ENCODE measurements around the gene PCDHGA9. TPM values are rescaled to one million over a fixed set of nuclear protein-coding genes. Genes with fewer than 3 reads are reported as not detected.
"Not testable (repeated sequence)": the region's sequence is repeated elsewhere in the genome, so short reads cannot be mapped to it uniquely, and the experiment has no call there.

The PCDHGA9 gene
- total RNA-seq, 1 experiment from 2014 or later: 0.29 TPM

DNA sequence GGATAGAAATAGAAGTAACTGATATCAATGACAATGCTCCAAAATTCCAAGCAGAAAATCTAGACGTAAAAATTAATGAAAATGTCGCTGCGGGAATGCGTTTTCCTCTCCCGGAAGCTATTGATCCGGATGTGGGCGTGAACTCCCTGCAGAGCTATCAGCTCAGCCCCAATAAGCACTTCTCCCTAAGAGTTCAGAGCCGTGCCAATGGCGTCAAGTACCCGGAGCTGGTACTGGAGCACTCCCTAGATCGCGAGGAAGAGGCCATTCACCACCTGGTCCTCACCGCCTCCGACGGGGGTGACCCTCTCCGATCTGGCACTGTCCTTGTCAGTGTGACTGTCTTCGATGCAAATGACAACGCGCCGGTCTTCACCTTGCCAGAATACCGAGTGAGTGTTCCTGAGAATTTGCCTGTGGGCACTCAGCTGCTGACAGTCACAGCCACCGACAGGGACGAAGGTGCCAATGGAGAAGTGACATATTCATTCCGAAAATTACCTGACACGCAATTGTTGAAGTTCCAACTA is 11.0 kb downstream of the PCDHGA9 start:
- no peak for DNase-seq (ENCODE audit: low read depth)

DNA sequence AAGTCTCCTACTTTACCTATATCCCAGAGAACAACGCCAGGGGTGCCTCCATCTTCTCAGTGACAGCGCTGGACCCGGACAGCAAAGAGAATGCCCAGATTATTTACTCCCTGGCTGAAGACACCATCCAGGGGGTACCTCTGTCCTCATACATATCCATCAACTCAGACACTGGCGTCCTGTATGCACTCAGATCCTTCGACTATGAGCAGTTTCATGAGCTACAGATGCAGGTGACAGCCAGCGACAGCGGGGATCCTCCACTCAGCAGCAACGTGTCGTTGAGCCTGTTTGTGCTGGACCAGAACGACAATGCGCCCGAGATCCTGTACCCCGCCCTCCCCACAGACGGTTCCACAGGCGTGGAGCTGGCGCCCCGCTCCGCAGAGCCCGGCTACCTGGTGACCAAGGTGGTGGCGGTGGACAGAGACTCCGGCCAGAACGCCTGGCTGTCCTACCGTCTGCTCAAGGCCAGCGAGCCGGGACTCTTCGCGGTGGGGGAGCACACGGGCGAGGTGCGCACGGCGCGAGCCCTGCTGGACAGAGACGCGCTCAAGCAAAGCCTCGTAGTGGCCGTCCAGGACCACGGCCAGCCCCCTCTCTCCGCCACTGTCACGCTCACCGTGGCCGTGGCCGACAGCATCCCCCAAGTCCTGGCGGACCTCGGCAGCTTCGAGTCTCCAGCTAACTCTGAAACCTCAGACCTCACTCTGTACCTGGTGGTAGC is 12.1 kb downstream of the PCDHGA9 start:
- DNase-seq (ENCODE audit: low read depth): not testable (repeated sequence)

DNA sequence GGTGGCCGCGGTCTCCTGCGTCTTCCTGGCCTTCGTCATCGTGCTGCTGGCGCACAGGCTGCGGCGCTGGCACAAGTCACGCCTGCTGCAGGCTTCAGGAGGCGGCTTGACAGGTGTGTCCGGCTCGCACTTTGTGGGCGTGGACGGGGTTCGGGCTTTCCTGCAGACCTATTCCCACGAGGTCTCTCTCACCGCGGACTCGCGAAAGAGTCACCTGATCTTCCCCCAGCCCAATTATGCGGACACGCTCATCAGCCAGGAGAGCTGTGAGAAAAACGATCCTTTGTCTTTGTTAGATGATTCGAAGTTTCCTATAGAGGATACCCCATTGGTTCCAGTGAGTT is 12.7 kb downstream of the PCDHGA9 start:
- DNase-seq (ENCODE audit: low read depth): not testable (repeated sequence)

DNA sequence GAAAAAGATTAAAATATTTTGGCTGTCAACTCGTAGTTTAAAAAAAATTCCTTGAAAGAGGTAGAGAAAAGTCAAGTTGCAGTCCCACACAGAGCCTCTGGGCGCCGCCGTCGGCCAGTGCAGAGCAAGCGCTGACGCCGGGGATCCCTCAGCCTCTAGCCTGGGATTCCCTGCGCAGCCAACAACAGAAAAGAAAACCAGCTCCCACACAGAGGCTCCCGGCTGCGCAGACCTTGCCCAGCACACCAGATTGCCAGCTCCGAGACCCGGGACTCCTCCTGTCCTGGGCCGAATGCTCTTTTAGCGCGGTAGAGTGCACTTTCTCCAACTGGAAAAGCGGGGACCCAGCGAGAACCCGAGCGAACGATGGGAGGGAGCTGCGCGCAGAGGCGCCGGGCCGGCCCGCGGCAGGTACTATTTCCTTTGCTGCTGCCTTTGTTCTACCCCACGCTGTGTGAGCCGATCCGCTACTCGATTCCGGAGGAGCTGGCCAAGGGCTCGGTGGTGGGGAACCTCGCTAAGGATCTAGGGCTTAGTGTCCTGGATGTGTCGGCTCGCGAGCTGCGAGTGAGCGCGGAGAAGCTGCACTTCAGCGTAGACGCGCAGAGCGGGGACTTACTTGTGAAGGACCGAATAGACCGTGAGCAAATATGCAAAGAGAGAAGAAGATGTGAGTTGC is 15.1 kb downstream of the PCDHGA9 start, which contains the start of gene PCDHGB7:
PCDHGB7 (plus strand) TSS at position 184 of the 679 bp plus-strand sequence; CDS start at position 367, 183 bp downstream.
- DNase-seq (ENCODE audit: low read depth): peak; percentile 73

DNA sequence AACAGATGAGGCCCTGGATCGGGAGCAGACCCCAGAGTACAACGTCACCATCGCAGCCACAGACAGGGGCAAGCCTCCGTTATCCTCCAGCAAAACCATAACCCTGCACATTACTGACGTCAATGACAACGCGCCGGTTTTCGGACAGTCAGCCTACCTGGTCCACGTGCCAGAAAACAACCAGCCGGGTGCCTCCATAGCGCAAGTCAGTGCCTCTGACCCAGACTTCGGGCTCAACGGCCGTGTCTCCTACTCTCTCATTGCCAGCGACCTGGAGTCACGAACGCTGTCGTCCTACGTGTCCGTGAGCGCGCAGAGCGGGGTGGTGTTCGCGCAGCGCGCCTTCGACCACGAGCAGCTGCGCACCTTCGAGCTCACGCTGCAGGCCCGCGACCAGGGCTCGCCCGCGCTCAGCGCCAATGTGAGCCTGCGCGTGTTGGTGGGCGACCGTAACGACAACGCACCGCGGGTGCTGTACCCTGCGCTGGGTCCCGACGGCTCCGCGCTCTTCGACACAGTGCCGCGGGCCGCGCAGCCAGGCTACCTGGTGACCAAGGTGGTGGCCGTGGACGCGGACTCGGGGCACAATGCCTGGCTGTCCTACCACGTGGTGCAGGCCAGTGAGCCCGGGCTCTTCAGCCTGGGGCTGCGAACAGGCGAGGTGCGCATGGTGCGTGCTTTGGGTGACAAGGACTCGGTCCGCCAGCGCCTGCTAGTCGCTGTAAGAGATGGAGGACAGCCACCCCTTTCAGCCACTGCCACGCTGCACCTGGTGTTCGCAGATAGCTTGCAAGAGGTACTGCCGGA is 16.7 kb downstream of the PCDHGA9 start:
- no peak for DNase-seq (ENCODE audit: low read depth)

DNA sequence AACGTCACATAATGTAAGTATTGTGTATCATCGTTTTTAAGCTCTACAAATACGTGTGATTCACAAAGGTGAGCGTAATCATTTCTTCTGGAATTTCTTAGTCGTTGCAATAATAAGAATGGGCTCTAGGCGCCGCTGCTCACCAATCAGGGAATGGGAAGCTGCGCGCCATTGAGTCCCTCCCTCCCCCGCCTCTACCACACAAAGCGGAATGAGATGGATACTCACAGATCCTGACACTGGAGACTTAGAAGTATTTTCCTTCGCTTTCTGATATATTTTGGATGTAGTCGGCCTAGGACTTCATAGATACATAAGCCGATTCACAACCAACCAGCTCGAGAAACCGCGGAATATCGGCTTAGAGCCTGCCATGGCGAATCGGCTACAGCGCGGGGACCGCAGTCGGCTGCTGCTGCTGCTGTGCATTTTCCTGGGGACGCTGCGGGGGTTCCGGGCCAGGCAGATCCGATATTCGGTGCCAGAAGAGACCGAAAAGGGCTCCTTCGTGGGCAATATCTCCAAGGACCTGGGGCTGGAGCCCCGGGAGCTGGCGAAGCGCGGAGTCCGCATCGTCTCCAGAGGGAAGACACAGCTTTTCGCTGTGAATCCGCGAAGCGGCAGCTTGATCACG is 18.4 kb downstream of the PCDHGA9 start, which contains the start of gene PCDHGA11:
PCDHGA11 (plus strand) TSS at position 197 of the 634 bp plus-strand sequence; CDS start at position 374, 177 bp downstream.
- no peak for DNase-seq (ENCODE audit: low read depth)

DNA sequence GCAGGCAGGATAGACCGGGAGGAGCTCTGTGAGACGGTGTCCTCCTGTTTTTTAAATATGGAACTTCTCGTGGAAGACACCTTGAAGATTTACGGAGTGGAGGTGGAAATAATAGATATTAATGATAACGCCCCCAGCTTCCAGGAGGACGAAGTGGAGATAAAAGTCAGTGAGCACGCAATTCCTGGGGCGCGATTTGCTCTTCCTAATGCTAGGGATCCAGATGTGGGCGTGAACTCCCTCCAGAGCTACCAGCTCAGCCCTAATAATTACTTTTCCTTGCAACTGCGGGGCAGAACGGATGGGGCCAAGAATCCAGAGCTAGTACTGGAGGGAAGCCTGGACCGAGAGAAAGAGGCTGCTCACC is 18.9 kb downstream of the PCDHGA9 start:
- no peak for DNase-seq (ENCODE audit: low read depth)

DNA sequence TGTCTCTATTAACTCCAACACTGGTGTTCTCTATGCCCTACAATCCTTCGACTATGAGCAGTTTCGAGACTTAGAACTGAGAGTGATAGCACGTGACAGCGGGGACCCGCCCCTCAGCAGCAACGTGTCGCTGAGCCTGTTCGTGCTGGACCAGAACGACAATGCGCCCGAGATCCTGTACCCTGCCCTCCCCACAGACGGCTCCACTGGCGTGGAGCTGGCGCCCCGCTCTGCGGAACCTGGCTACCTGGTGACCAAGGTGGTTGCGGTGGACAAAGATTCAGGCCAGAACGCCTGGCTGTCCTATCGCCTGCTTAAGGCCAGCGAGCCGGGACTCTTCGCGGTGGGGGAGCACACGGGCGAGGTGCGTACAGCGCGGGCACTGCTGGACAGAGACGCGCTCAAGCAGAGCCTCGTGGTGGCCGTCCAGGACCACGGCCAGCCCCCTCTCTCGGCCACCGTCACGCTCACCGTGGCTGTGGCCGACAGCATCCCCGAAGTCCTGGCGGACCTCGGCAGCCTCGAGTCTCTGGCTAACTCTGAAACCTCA is 20.2 kb downstream of the PCDHGA9 start:
- DNase-seq (ENCODE audit: low read depth): no peak

DNA sequence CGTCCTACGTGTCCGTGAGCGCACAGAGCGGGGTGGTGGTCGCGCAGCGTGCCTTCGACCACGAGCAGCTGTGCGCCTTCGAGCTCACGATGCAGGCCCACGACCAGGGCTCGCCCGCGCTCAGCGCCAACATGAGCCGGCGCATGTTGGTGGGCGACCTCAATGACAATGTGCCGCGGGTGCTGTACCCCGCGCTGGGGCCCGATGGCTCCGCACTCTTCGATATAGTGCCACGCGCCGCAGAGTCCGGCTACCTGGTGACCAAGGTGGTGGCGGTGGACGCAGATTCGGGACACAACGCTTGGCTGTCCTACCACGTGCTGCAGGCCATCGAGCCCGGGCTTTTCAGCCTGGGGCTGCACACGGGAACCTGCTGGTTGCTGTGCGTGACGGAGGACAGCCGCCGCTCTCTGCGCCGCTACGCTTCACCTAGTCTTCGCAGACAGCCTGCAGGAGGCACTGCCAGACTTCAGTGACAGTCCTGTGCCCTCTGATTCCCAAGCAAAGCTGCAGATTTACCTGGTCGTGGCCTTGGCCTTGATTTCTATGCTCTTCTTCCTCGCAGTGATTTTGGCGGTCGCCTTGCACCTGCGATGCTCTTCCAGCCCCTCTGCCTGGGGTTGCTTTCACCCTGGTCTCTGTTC is 25.3 kb downstream of the PCDHGA9 start:
- no peak for DNase-seq (ENCODE audit: low read depth)

DNA sequence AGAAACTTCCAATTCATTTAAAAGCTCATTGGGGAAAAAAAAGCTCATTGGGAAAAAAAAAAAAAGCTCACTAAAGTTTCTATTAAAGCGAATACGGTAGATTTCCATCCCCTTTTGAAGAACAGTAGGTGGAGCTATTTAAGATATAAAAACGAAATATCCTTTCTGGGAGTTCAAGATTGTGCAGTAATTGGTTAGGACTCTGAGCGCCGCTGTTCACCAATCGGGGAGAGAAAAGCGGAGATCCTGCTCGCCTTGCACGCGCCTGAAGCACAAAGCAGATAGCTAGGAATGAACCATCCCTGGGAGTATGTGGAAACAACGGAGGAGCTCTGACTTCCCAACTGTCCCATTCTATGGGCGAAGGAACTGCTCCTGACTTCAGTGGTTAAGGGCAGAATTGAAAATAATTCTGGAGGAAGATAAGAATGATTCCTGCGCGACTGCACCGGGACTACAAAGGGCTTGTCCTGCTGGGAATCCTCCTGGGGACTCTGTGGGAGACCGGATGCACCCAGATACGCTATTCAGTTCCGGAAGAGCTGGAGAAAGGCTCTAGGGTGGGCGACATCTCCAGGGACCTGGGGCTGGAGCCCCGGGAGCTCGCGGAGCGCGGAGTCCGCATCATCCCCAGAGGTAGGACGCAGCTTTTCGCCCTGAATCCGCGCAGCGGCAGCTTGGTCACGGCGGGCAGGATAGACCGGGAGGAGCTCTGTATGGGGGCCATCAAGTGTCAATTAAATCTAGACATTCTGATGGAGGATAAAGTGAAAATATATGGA is 27.9 kb downstream of the PCDHGA9 start, which contains the start of gene PCDHGA12:
PCDHGA12 (plus strand) TSS at position 176 of the 782 bp plus-strand sequence; CDS start at position 429, 253 bp downstream.
- DNase-seq (ENCODE audit: low read depth): peak; percentile 74

DNA sequence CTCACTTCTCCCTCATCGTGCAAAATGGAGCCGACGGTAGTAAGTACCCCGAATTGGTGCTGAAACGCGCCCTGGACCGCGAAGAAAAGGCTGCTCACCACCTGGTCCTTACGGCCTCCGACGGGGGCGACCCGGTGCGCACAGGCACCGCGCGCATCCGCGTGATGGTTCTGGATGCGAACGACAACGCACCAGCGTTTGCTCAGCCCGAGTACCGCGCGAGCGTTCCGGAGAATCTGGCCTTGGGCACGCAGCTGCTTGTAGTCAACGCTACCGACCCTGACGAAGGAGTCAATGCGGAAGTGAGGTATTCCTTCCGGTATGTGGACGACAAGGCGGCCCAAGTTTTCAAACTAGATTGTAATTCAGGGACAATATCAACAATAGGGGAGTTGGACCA is 28.7 kb downstream of the PCDHGA9 start:
- DNase-seq (ENCODE audit: low read depth): no peak

DNA sequence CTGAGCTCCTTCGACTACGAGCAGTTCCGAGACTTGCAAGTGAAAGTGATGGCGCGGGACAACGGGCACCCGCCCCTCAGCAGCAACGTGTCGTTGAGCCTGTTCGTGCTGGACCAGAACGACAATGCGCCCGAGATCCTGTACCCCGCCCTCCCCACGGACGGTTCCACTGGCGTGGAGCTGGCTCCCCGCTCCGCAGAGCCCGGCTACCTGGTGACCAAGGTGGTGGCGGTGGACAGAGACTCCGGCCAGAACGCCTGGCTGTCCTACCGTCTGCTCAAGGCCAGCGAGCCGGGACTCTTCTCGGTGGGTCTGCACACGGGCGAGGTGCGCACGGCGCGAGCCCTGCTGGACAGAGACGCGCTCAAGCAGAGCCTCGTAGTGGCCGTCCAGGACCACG is 29.7 kb downstream of the PCDHGA9 start:
- DNase-seq (ENCODE audit: low read depth): not testable (repeated sequence)

DNA sequence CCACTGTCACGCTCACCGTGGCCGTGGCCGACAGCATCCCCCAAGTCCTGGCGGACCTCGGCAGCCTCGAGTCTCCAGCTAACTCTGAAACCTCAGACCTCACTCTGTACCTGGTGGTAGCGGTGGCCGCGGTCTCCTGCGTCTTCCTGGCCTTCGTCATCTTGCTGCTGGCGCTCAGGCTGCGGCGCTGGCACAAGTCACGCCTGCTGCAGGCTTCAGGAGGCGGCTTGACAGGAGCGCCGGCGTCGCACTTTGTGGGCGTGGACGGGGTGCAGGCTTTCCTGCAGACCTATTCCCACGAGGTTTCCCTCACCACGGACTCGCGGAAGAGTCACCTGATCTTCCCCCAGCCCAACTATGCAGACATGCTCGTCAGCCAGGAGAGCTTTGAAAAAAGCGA is 30.1 kb downstream of the PCDHGA9 start:
- not testable (repeated sequence) for DNase-seq (ENCODE audit: low read depth)

DNA sequence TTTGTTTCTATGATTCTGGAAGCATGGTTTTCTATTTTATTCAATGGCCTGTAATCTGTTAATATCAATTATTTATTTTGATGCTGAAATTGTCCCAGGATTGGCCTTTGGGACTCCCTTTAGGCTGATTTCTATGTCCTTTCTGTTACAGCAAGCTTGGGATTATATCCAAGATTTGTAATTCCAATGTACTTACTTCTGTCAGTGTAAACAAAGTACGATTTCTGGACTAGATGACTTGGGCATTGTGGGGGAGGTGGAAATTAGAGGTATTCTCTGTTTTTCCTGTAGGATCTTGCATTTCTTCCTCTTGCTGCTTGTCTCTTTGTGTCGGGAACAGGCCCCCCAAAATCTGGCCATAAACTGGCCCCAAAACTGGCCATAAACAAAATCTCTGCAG is 31.4 kb downstream of the PCDHGA9 start:
- no peak for DNase-seq (ENCODE audit: low read depth)

DNA sequence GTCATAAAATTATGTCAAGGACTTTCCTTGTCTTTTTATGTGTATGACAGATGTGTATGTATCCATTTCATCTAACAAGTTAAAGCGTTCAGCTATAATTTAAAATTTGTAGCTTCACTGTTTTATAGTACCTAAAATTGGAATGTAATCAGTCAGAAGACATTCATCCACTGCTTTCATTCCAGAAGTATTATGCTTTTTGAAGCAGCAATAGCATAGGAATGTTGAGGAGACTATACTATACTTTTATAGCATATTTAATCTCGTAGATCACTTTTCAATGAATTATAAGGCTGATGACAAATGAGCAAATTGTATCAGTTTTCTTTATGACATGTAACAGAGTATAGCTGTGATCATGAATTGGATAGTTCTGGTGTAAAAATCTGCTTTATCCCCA is 34.6 kb downstream of the PCDHGA9 start:
- no peak for DNase-seq (ENCODE audit: low read depth)

DNA sequence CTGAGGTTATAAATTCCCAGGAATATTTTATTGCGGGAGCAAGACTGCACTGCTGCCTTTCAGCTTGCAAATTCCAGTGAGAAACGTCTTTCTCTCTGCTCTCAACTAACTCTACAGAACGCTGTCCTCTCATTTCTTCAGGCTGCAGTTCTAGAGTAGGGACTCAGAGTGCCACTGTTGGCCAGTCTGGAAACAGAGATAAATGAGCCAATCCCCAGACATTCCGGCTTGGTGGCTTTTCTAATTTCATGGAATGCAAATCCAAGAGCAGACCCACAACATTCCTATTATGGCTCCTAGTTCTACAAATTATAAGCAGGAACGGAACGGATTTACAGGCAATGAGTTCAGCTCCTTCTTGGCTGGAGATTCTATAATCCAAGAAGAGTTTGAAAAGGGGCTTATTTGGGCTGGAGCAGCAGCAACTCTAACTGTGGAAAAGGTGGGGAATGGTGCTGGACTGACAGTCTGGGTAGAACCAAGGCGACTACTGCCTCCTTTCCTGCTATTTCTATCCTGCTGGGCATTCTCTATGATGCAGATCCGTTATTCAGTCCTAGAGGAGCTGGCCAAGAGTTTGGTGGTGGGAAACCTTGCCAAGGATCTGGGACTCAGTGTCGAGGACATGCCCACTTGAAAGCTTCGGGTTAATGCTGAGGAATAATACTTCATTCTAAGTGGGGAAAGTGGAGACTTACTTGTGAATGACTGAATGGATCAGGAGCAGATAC is 37.0 kb downstream of the PCDHGA9 start:
- peak; percentile 5 for DNase-seq (ENCODE audit: low read depth)

DNA sequence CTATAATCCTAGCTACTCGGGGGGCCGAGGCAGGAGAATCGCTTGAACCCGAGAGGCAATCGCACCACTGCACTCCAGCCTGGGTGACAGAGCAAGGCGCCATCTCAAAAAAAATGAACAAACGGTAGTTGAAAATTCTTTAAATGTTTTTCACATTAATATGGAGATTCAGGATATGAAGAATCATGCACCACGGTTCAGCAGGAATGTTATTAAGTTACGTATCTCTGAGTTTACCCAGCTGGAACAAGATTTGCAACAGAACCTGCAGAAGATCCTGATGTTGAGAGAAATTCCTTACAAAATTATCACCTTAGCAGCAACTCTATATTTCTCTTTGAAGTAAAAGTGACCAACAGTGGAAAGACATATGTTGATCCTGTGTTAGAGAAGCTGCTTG is 37.8 kb downstream of the PCDHGA9 start:
- no peak for DNase-seq (ENCODE audit: low read depth)

DNA sequence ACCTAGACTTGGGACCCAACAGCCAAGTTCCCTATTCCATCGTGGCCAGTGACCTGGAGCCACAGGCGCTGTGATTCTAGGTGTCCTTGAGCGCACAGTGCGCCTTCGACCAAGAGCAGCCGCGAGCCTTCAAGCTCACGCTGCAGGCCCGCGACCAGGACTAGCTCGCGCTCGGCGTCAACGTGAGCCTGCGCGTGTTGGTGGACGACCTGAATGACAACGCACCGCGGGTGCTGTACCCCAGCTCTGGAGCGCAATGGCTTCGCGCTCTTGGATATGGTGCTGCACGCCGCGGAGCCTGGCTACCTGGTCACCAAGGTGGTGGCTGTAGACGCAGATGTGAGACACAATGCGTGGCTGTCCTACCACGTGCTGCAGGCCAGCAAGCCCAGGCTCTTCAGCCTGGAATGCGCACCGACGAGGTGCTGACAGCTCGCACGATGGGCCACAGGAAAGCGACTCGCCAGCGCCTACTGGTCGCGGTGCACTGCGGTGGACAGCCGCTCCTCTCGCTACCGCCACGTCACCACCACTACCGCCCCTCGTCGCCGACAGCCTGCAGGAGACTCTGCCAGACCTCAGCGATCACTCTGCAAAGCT is 39.1 kb downstream of the PCDHGA9 start:
- DNase-seq (ENCODE audit: low read depth): no peak
